CD4-positive, CD25-positive, alpha-beta regulatory T cell (primary cell): Measurements from ENCODE around the gene GPD1L. TPM values are rescaled to one million over a fixed set of nuclear protein-coding genes. Genes with fewer than 3 reads are reported as not detected.

Experiments used
- ATAC-seq, 2 donors: fragments of 150-1000 bp; cut with Tn5 transposase; one replicate each; pipeline ENCODE4 v1.10.0; 2021; ENCODE audit warnings: low read depth in 2 of 2, moderate number of reproducible peaks in 2 of 2, moderate library complexity in 1 of 2
- DNase-seq, 3 donors: peaks; one replicate each; pipeline versions ENCODE4 v3.0.0 to v3.0.0-alpha.2; 2012 to 2022; ENCODE audit warnings: mixed read lengths in 1 of 3
- H3K27ac ChIP-seq: one replicate; pipeline ENCODE4 v1.7.0; 2013; ENCODE audit warnings: mild to moderate bottlenecking, low read length; ENCODE audit not compliant: insufficient read depth, poor library complexity, severe bottlenecking
- H3K27me3 ChIP-seq: one replicate; pipeline ENCODE4 v1.7.0; 2013; ENCODE audit warnings: low read length; ENCODE audit not compliant: control insufficient read depth, insufficient read depth
- H3K36me3 ChIP-seq: one replicate; pipeline ENCODE4 v1.7.0; 2013; ENCODE audit warnings: mild to moderate bottlenecking, low read length, moderate library complexity; ENCODE audit not compliant: control insufficient read depth, insufficient read depth
- H3K4me1 ChIP-seq: 2 replicates; pipeline ENCODE4 v1.7.0; 2013; ENCODE audit warnings: mild to moderate bottlenecking, low read length; ENCODE audit not compliant: insufficient read depth, control insufficient read depth, poor library complexity, severe bottlenecking
- H3K4me3 ChIP-seq: one replicate; pipeline ENCODE4 v1.7.0; 2013; ENCODE audit warnings: low read depth, mild to moderate bottlenecking, low read length, moderate library complexity
- H3K9me3 ChIP-seq, 2 experiments: 1 replicate in 1 of 2; 2 replicates in 1 of 2; pipeline ENCODE4 v1.7.0; 2013; ENCODE audit warnings: low read length in 2 of 2, mild to moderate bottlenecking in 1 of 2, moderate library complexity in 1 of 2; ENCODE audit not compliant: control insufficient read depth in 2 of 2
- H3K27ac Mint-ChIP-seq, 3 donors: one replicate each; pipeline ENCODE4 v1.8.0; 2020 to 2022; ENCODE audit warnings: mild to moderate bottlenecking in 3 of 3, mixed read lengths in 3 of 3, moderate library complexity in 2 of 3
- H3K27me3 Mint-ChIP-seq: one replicate; pipeline ENCODE4 v1.8.0; 2022; ENCODE audit warnings: mild to moderate bottlenecking, mixed read lengths
- H3K36me3 Mint-ChIP-seq: one replicate; pipeline ENCODE4 v1.8.0; 2020; ENCODE audit warnings: mixed read lengths
- H3K4me1 Mint-ChIP-seq, 4 donors: one replicate each; pipeline ENCODE4 v1.8.0; 2020 to 2022; ENCODE audit warnings: mixed read lengths in 4 of 4, mild to moderate bottlenecking in 1 of 4
- H3K4me3 Mint-ChIP-seq, 4 donors: one replicate each; pipeline ENCODE4 v1.8.0; 2020 to 2022; ENCODE audit warnings: mild to moderate bottlenecking in 4 of 4, mixed read lengths in 4 of 4, moderate library complexity in 3 of 4
- H3K9me3 Mint-ChIP-seq, 7 donors: one replicate each; pipeline ENCODE4 v1.8.0; 2020 to 2022; ENCODE audit warnings: mixed read lengths in 7 of 7, mild to moderate bottlenecking in 3 of 7, moderate library complexity in 2 of 7
- polyA plus RNA-seq, 4 donors: library from polyadenylated mRNA; unstranded; fragments of 300-500 nt; fragmentation: Illumina TruSeq; gene quantifications; one replicate each; pipeline ENCODE4 v1.2.3, GENCODE V29; 2021
- total RNA-seq: library from RNA; stranded (reverse); gene quantifications from one replicate; pipeline ENCODE4 v1.2.3, GENCODE V29; 2022

GPD1L gene
- total and polyA plus RNA-seq, 5 donors from 2014 or later, result 19.5 to 30.3 (median 26.4) TPM

DNA sequence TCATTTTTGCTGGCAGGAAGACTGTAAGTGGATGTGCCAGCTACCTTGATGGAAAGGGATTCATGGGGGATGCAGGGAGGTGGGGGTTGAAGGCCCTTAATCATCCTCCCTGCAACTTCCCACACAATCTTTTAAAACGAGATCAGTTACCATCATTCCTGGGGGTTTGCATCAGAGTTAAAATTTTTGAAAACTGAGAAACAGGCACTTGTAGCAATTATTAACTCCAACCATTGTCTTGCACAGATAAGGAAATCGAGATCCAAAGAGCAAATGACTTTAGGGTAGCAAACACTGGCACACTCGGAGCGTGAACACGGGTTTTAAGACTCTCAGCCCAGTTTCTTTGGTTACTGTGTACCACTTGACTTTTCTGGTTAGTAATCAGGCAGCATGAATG lies 41.9 kb downstream of the GPD1L start:
- Histone ChIP-seq H3K27ac (no peak overlapping the region), H3K9me3 (no peaks in the 10 kb centered on the region), H3K27me3 (no peaks in the 10 kb centered on the region), H3K4me1 (no peaks in the 10 kb centered on the region), H3K36me3 (peaks cover 57% of the 10 kb centered on the region), H3K4me3 (no peak overlapping the region)
- DNase-seq (no peak), ATAC-seq (no peak)
- Mint-ChIP-seq H3K4me3 (no peak overlapping the region), H3K4me1 (peaks cover 0 to 11% (median 9%) of the 10 kb centered on the region in 4 donors), H3K27me3 (no peaks in the 10 kb centered on the region), H3K27ac (no peak overlapping the region), H3K36me3 (peaks cover 61% of the 10 kb centered on the region), H3K9me3 (peaks cover 0 to 3% (median 0%) of the 10 kb centered on the region in 7 donors)

GRCh38 chr3:32153414-32154204 lies 47.2 kb downstream of the GPD1L start:
- ATAC-seq (no peak), DNase-seq (no peak)
- peaks cover 62% of the 10 kb centered on the region for H3K36me3 Mint-ChIP-seq
- Histone ChIP-seq H3K36me3 (peaks cover 79% of the 10 kb centered on the region), H3K27me3 (no peaks in the 10 kb centered on the region), H3K9me3 (no peaks in the 10 kb centered on the region), H3K27ac (no peak overlapping the region), H3K4me1 (no peaks in the 10 kb centered on the region), H3K4me3 (no peak overlapping the region)
- H3K4me3 Mint-ChIP-seq, result no peak overlapping the region
- peak overlapping the region in 1 of 3 donors; percentile 0 for H3K27ac Mint-ChIP-seq
- H3K4me1 Mint-ChIP-seq, result no peaks in the 10 kb centered on the region
- H3K27me3 Mint-ChIP-seq, result no peaks in the 10 kb centered on the region
- no peaks in the 10 kb centered on the region for H3K9me3 Mint-ChIP-seq

GRCh38 chr3:32154205-32154579 lies 47.8 kb downstream of the GPD1L start:
- peak overlapping the region in 1 of 3 donors; percentile 0 for H3K27ac Mint-ChIP-seq
- ATAC-seq (no peak), DNase-seq (no peak)
- no peaks in the 10 kb centered on the region for H3K27me3 Mint-ChIP-seq
- H3K4me3 Mint-ChIP-seq, result no peak overlapping the region
- Histone ChIP-seq H3K9me3 (no peaks in the 10 kb centered on the region), H3K4me3 (no peak overlapping the region), H3K36me3 (peaks cover 79% of the 10 kb centered on the region), H3K27me3 (no peaks in the 10 kb centered on the region), H3K27ac (no peak overlapping the region), H3K4me1 (no peaks in the 10 kb centered on the region)
- H3K9me3 Mint-ChIP-seq, result no peaks in the 10 kb centered on the region
- peaks cover 62% of the 10 kb centered on the region for H3K36me3 Mint-ChIP-seq
- no peaks in the 10 kb centered on the region for H3K4me1 Mint-ChIP-seq

DNA sequence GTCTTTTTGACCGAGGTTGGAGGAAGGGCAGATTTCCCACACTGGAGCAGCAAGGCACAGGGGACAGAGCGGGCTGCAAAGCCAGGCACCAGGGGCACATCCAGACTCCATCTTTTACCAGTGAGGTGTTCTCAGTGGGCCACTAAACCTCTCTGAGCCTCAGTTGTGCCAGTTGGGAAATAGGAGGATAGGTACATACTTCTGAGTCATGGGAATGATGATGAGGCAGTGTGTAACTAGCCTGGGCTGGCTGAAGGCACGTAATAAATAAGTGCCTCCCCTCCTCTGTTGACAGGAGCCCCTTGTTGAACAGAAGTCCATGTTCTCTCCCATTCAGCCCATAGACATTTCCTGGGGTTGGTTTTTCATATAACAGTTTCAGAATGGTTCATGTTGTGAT lies 48.7 kb downstream of the GPD1L start:
- Mint-ChIP-seq H3K36me3 (peaks cover 66% of the 10 kb centered on the region), H3K9me3 (no peaks in the 10 kb centered on the region), H3K27me3 (no peaks in the 10 kb centered on the region), H3K4me3 (no peak overlapping the region), H3K4me1 (no peaks in the 10 kb centered on the region), H3K27ac (no peak overlapping the region)
- no peaks in the 10 kb centered on the region for H3K9me3 ChIP-seq
- H3K36me3 ChIP-seq, result peaks cover 75% of the 10 kb centered on the region
- H3K4me3 ChIP-seq, result no peak overlapping the region
- no peaks in the 10 kb centered on the region for H3K27me3 ChIP-seq
- no peak overlapping the region for H3K27ac ChIP-seq
- no peaks in the 10 kb centered on the region for H3K4me1 ChIP-seq
- DNase-seq (no peak), ATAC-seq (no peak)

- Mint-ChIP-seq H3K27ac (peak overlapping the region in 1 of 3 donors; percentile 32), H3K9me3 (no peaks in the 10 kb centered on the region), H3K4me3 (no peak overlapping the region), H3K36me3 (peaks cover 53% of the 10 kb centered on the region), H3K27me3 (no peaks in the 10 kb centered on the region), H3K4me1 (no peaks in the 10 kb centered on the region)
- H3K4me1 ChIP-seq, result no peaks in the 10 kb centered on the region
- H3K4me3 ChIP-seq, result no peak overlapping the region
- H3K9me3 ChIP-seq, result no peaks in the 10 kb centered on the region
- ATAC-seq (no peak), DNase-seq (no peak)
- peaks cover 66% of the 10 kb centered on the region for H3K36me3 ChIP-seq
- no peaks in the 10 kb centered on the region for H3K27me3 ChIP-seq
- H3K27ac ChIP-seq, result no peak overlapping the region
These were observed 51.3 kb downstream of the GPD1L start for GRCh38 chr3:32157600-32158264.

DNA sequence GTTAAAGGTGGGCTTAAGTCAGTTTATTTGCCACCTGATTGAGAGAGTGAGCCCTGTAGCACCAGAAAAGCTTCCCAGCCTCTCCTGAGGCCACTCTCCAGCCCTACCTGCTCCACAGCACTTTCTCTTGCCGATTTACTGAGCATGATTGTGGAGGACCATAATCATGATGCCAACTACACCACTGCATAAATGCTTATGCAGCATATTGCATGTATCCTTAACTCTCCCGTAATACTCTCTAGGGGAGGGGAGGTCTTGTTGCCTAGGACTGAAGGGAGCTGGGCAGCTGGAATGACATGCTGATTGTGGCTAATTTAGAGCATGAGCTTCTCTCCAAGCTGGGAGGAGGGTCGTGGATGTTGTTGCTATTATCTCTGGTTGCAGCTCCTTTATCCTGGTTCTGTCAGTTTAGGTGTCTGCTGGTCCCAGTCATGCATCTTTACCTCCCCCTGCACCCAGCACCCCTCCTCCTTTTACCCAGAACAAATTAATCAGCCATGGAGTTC lies 54.3 kb downstream of the GPD1L start:
- Mint-ChIP-seq H3K27ac (peak overlapping the region in 1 of 3 donors; percentile 20), H3K9me3 (no peaks in the 10 kb centered on the region), H3K27me3 (no peaks in the 10 kb centered on the region), H3K36me3 (peaks cover 61% of the 10 kb centered on the region), H3K4me3 (no peak overlapping the region), H3K4me1 (no peaks in the 10 kb centered on the region)
- H3K4me3 ChIP-seq, result no peak overlapping the region
- H3K27me3 ChIP-seq, result no peaks in the 10 kb centered on the region
- DNase-seq, result no peak
- peaks cover 62% of the 10 kb centered on the region for H3K36me3 ChIP-seq
- H3K9me3 ChIP-seq, result no peaks in the 10 kb centered on the region
- no peak for ATAC-seq
- no peaks in the 10 kb centered on the region for H3K4me1 ChIP-seq
- no peak overlapping the region for H3K27ac ChIP-seq

- ATAC-seq, result no peak
- H3K9me3 Mint-ChIP-seq, result peaks cover 0 to 3% (median 0%) of the 10 kb centered on the region in 7 donors
- H3K4me1 Mint-ChIP-seq, result no peaks in the 10 kb centered on the region
- Histone ChIP-seq H3K4me1 (no peaks in the 10 kb centered on the region), H3K4me3 (no peak overlapping the region), H3K27ac (no peak overlapping the region), H3K36me3 (peaks cover 59% of the 10 kb centered on the region), H3K27me3 (no peaks in the 10 kb centered on the region), H3K9me3 (no peaks in the 10 kb centered on the region)
- DNase-seq, result no peak
- H3K36me3 Mint-ChIP-seq, result peaks cover 55% of the 10 kb centered on the region
- no peak overlapping the region for H3K4me3 Mint-ChIP-seq
- no peak overlapping the region for H3K27ac Mint-ChIP-seq
- H3K27me3 Mint-ChIP-seq, result no peaks in the 10 kb centered on the region
These were observed 59.0 kb downstream of the GPD1L start for GRCh38 chr3:32165442-32165841.
